RWPE1 (cell line): ENCODE measurements around the gene GLS.

Source experiments
- CTCF ChIA-PET: fragments of 350-600 bp; sonication (Branson Sonifier 250); formaldehyde crosslinking; extraction: SDS; loops from one replicate; lab custom pipeline; 2021; lab: Yijun Ruan, JAX
- POLR2A ChIA-PET: fragments of 400-600 bp; formaldehyde crosslinking; extraction: SDS; loops from one replicate; lab custom pipeline; 2020; ENCODE audit warnings: antibody characterized with exemption; ENCODE audit not compliant: low non-redundant PET; lab: Yijun Ruan, JAX
- DNase-seq: peaks from one replicate; pipeline ENCODE4 v3.0.0; 2012; ENCODE audit warnings: low spot score
- H3K27ac ChIP-seq: fragments of 450-650 bp; 2 replicates; pipeline ENCODE4 v1.5.1; 2017
- TF ChIP-seq, protein P1 (sequence below): fragments of 450-650 bp; conservative IDR thresholded peaks from 2 replicates; pipeline ENCODE4 v1.5.1; 2017; ENCODE audit warnings: low read depth, mild to moderate bottlenecking

The GLS gene

DNA sequence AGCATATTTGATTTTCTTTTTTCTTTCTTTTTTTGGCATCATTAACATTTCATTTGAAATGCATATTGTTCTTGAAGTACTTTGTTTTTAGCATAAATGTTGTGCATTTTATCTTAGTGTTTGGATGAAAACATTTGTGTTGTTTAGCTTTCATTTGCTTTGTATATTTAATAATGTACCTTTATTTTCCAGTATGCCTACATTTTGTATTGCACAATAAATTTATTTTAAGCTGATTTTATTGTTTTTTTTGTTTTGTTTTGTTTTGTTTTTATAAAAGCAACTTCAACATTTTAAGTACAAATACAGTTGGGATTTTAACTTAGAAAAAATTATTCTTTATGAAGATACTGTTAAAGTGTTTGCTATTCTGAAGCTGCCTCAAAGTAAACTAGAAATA lies 54.4 kb downstream of the GLS start:
- DNase-seq: no peak
- TF ChIP-seq, protein P1, sequence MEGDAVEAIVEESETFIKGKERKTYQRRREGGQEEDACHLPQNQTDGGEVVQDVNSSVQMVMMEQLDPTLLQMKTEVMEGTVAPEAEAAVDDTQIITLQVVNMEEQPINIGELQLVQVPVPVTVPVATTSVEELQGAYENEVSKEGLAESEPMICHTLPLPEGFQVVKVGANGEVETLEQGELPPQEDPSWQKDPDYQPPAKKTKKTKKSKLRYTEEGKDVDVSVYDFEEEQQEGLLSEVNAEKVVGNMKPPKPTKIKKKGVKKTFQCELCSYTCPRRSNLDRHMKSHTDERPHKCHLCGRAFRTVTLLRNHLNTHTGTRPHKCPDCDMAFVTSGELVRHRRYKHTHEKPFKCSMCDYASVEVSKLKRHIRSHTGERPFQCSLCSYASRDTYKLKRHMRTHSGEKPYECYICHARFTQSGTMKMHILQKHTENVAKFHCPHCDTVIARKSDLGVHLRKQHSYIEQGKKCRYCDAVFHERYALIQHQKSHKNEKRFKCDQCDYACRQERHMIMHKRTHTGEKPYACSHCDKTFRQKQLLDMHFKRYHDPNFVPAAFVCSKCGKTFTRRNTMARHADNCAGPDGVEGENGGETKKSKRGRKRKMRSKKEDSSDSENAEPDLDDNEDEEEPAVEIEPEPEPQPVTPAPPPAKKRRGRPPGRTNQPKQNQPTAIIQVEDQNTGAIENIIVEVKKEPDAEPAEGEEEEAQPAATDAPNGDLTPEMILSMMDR: no peak
- H3K27ac ChIP-seq: no peak overlapping the region
- POLR2A ChIA-PET: no interaction called here
- CTCF ChIA-PET: no interaction called here

DNA sequence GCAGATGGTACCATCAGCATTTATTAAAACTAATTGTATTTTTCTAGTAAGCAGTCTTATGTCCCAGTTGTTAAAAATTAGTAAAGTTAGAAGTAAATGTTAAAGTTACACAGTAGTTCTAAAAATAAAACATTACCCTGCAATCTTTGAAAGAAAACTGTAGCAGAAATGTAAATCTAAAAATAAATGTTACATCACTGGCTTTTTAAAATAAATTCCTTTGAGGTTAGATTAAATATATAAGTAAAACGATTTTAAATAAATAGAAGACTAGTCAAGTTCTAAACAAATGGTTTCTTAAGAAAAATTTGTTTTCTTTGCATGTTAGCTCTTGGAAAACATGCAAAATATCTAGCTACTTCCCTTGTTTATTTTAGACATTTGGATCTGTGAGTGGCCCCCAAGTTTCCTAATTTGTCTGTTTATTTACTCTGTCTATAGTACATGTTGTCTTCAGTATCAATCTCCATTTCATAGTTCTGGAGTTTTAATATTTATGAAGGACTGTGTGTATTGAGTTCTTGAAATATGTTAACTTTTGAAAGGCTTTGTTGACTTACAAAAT lies 58.2 kb downstream of the GLS start:
- ChIA-PET POLR2A (no interaction called here), CTCF (no interaction called here)
- TF ChIP-seq, protein P1: no peak
- no peak overlapping the region for H3K27ac ChIP-seq
- DNase-seq: no peak

DNA sequence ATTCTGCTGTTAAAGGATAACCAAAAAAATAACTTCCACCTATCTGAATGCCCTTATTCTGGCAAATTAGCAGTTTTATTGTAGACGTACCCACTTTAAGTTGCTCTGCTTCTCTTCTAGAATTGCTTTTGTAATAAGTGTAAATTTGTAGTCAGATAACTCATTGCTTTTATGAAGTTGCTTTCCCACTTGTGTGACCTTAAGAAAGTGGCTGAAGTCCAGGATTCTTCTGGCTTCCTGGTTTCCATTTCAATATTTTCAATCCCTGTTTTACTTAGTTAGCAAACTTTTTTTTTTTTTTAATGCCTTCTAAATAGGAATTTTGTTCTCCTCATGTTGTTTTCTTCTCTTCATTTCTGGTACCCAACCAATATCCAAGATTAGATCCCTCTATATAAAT lies 59.8 kb downstream of the GLS start:
- TF ChIP-seq, protein P1: no peak
- CTCF ChIA-PET: interaction anchor here (1.0 kb wide), 1 partner anchor 14 kb away, joined by 3 read pairs; no protein-coding TSS in a partner anchor
- no peak overlapping the region for H3K27ac ChIP-seq
- POLR2A ChIA-PET: no interaction called here
- no peak for DNase-seq

DNA sequence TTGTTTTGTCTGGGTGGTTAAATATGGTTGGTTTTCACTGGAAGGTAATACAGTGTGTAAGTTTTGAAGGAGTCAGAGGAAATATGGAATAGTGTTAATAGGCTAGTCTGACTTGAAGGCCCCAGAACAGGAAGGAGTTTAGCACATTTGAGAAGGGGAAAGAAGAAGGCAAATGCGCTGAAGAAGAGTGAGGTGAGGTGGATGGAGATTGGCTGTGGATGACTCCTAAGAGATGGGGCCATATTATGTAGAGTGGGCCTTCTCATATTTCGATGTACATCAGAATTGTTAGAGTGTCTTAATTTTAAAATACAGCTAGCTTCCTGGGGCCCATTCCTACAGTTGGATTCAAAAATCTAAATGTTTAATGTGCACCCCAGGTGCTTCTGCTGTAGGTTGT lies 61.0 kb downstream of the GLS start:
- DNase-seq: no peak
- ChIA-PET POLR2A (no interaction called here), CTCF (interaction anchor here (0.6 kb wide), 1 partner anchor 38 kb away, joined by 3 read pairs; no protein-coding TSS in a partner anchor)
- TF ChIP-seq, protein P1: no peak
- no peak overlapping the region for H3K27ac ChIP-seq

DNA sequence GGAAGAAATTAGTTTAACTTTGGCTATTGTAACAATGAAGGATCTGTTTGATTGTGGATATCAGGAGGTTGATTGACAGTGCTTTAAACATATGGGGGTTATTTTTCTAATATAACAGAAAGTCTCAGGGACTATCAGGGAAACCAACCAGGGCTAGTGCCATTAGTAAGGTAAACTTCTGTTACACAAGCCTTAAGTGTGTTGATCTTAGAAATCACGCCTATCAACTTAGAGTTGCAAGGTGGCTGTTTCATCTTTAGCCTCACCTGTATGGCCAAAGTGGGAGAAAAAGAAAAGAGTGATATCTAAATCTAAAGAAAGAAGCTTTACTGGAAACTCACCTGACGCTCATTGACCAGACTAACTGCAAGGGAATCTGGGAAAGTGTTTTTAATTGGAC lies 62.1 kb downstream of the GLS start:
- TF ChIP-seq, protein P1: no peak
- no peak for DNase-seq
- CTCF ChIA-PET: no interaction called here
- POLR2A ChIA-PET: no interaction called here
- no peak overlapping the region for H3K27ac ChIP-seq

DNA sequence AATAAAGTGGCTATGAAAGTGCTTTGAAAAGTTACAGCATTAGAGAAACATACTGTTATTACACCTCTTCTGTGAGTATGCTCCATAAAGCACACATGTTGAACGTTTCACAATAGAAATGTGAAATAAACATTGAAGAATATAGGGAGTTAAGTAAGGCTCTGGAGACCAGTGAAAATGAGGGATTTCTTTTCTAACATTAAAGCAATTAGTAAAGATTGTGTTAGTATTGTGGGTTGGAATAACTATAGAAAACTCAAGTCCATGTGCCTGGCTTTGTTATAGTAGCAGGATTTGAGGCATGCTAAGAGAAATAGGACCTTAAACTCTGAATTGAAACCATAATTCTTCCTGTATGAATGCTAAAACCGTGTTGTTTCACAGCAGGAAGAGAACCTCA lies 63.1 kb downstream of the GLS start:
- POLR2A ChIA-PET: no interaction called here
- CTCF ChIA-PET: no interaction called here
- TF ChIP-seq, protein P1: no peak
- H3K27ac ChIP-seq: no peak overlapping the region
- no peak for DNase-seq
